ENCODE results near the gene HES5.

DNA sequence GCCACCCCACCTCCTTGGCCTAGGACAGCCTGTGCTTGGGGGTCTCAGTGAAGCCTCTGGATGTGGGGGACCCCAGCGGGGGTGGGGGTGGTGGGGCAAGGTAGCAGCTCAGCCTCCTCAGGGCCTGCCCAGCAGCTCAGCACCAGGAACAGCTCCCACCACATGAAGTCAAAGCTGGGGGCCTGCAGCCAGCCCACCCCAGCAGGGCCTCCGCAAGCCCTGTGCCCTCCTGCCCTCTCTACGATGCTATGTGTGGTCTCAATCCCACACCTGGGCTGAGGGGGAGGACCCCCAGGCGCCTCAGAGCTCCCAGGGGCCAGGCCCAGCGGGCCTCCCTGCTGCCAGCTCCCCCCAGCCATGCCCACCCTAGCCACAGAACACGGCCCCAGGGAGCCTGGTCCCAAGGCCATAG, 22.3 kb downstream of the HES5 start:
- TF ChIP-seq, protein P1, sequence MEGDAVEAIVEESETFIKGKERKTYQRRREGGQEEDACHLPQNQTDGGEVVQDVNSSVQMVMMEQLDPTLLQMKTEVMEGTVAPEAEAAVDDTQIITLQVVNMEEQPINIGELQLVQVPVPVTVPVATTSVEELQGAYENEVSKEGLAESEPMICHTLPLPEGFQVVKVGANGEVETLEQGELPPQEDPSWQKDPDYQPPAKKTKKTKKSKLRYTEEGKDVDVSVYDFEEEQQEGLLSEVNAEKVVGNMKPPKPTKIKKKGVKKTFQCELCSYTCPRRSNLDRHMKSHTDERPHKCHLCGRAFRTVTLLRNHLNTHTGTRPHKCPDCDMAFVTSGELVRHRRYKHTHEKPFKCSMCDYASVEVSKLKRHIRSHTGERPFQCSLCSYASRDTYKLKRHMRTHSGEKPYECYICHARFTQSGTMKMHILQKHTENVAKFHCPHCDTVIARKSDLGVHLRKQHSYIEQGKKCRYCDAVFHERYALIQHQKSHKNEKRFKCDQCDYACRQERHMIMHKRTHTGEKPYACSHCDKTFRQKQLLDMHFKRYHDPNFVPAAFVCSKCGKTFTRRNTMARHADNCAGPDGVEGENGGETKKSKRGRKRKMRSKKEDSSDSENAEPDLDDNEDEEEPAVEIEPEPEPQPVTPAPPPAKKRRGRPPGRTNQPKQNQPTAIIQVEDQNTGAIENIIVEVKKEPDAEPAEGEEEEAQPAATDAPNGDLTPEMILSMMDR (IDR thresholded peaks at IDR 0.05; ENCODE audit: insufficient read depth, low read length, poor library complexity, severe bottlenecking): no peak
- no peak for TF ChIP-seq EZH2phosphoT487 (conservative IDR thresholded peaks at IDR 0.05; ENCODE audit: low read length)

Measured in SU-DHL-6 (cell line).